ENCODE data around the gene RAB11FIP3.

The RAB11FIP3 gene

GRCh38 chr16:426906-427249, 1.4 kb downstream of the RAB11FIP3 start:
- peak overlapping the region; percentile 93 for H3K4me3 ChIP-seq (ENCODE audit: low read depth, low read length)
- no peak for TF ChIP-seq CTCF (IDR thresholded peaks at IDR 0.05; ENCODE audit: low read depth, low read length, missing control alignments)
- DNase-seq (ENCODE audit: low read depth), result no peak

GRCh38 chr16:427250-427649, 1.8 kb downstream of the RAB11FIP3 start:
- DNase-seq (ENCODE audit: low read depth), result no peak
- H3K4me3 ChIP-seq (ENCODE audit: low read depth, low read length), result peak overlapping the region; percentile 93
- TF ChIP-seq CTCF (IDR thresholded peaks at IDR 0.05; ENCODE audit: low read depth, low read length, missing control alignments), result no peak

GRCh38 chr16:430904-431303, 5.5 kb downstream of the RAB11FIP3 start:
- no peak for TF ChIP-seq CTCF (IDR thresholded peaks at IDR 0.05; ENCODE audit: low read depth, low read length, missing control alignments)
- H3K4me3 ChIP-seq (ENCODE audit: low read depth, low read length), result no peak overlapping the region
- no peak for DNase-seq (ENCODE audit: low read depth)

- no peak for DNase-seq (ENCODE audit: low read depth)
- TF ChIP-seq CTCF (IDR thresholded peaks at IDR 0.05; ENCODE audit: low read depth, low read length, missing control alignments), result no peak
Measured at GRCh38 chr16:440627-441026, 15.2 kb downstream of the RAB11FIP3 start.

GRCh38 chr16:441447-441846, 16.0 kb downstream of the RAB11FIP3 start:
- DNase-seq (ENCODE audit: low read depth), result no peak
- no peak for TF ChIP-seq CTCF (IDR thresholded peaks at IDR 0.05; ENCODE audit: low read depth, low read length, missing control alignments)
- H3K4me3 ChIP-seq (ENCODE audit: low read depth, low read length), result no peak overlapping the region

More at GRCh38 chr16:440627-441026, 15.2 kb downstream of the RAB11FIP3 start:
- H3K4me3 ChIP-seq (ENCODE audit: low read depth, low read length), result no peak overlapping the region

GRCh38 chr16:442976-443375, 17.5 kb downstream of the RAB11FIP3 start:
- TF ChIP-seq CTCF (IDR thresholded peaks at IDR 0.05; ENCODE audit: low read depth, low read length, missing control alignments), result no peak
- DNase-seq (ENCODE audit: low read depth), result no peak
- peak overlapping the region; percentile 58 for H3K4me3 ChIP-seq (ENCODE audit: low read depth, low read length)

- no peak for DNase-seq (ENCODE audit: low read depth)
- H3K4me3 ChIP-seq (ENCODE audit: low read depth, low read length), result no peak overlapping the region
- TF ChIP-seq CTCF (IDR thresholded peaks at IDR 0.05; ENCODE audit: low read depth, low read length, missing control alignments), result no peak
Measured at GRCh38 chr16:444027-444426, 18.6 kb downstream of the RAB11FIP3 start.

Measured in GM12864 (cell line).